NCI-H2107 treated with DMSO at 0.1 percent for 48 hours (cell line): ENCODE measurements around the gene AMPD3.
"Not testable (repeated sequence)": the region's sequence is repeated elsewhere in the genome, so short reads cannot be mapped to it uniquely, and the experiment has no call there.

Experiments
- DNase-seq: peaks from one replicate; lab custom pipeline; 2025; ENCODE audit not compliant: unreplicated experiment; lab: John Stamatoyannopoulos, UW

The AMPD3 gene

DNA sequence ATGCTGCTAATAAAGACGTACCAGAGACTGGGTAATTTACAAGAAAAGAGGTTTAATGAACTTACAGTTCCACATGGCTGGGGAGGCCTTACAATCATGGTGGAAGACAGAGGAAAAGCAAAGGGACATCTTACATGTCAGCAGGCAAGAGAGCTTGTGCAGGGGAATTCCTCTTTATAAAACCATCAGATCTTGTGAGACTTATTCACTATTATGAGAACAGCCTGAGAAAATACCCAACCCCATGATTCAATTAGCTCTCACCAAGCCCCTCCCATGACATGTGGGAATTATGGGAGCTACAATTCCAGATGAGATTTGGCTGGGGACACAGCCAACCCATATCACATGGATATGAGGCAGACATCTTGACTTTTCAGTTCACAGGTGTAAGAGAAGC is 18.4 kb upstream of the AMPD3 start:
- not testable (repeated sequence) for DNase-seq

DNA sequence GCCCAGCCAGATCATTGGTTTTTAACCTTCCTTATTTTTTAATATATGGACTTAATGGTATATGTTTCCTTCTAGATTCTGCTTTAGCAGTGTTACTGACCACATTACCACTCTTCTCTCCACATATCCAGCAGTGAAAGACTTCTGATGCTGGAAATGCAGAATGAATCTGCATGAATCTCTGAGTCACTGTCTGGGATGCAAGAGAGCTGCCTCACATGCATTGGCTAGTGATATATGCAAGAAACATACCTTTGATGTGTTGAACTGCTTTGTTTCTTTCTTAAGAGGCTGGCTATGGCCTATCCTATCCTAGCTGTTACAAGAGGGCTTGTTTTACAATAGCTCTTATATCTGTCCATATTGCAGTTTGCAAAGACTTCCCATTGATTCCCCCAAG is 16.6 kb upstream of the AMPD3 start:
- DNase-seq = no peak

DNA sequence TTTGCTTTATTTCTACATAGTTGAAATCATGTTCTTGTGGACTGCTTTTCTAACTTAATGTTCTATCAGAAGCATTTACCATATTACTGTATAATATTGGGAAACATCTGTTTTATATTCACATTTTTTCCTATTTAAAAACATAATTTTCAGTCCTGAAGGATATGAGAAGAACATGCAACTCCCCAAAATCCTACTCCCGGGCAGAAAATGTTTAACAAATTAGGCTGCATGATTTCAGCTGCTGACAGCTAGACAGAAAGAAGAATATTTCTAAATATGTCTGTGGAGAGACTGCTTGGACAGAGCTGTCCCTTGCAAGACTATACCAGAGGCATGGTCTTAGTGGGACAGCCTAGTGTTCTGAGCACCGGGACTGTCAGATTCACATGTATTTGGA is 15.7 kb upstream of the AMPD3 start:
- DNase-seq = no peak

DNA sequence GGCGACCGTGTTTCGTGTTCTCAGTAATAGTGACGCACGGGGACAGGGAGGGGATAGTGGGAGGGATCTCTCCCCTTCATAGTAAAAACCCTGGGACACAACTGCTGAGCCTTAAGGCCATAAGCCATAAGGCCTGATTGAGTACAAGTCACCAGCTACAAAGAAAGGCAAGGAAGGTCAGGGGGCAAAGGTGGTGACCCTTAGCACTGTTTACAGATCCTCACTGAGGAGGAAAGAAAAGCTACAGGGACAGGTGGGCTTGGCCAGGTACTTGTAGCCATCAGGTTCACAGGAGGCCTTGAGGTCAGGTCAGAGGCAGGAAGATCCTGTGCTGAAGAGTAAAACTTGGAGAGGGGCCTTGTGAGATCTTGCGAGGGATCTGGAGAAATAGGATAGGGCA is 15.1 kb upstream of the AMPD3 start:
- no peak for DNase-seq

GRCh38 chr11:10440401-10440800 is 14.7 kb upstream of the AMPD3 start:
- DNase-seq = no peak

GRCh38 chr11:10441091-10441490 is 14.0 kb upstream of the AMPD3 start:
- DNase-seq = no peak

GRCh38 chr11:10441652-10442503 is 13.2 kb upstream of the AMPD3 start:
- no peak for DNase-seq

DNA sequence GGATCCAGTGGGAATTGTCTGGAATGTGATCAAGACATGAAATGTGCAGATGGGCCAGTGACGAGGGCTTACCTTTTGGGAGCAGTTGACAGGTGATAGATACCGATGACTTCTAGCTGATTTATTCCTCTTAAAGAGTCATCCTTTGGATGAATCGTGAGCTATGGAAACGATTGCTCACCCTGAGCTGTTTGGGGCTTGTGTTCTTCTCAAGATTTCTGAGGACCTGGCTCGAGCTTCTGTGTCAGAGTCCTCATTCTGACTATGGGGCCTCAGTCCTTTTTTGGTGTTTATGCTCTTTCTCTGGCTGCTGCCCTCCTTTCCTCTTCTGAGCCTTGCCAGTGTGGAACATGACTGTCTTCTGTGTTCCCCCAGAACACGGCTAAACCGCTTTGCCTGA is 11.9 kb upstream of the AMPD3 start:
- no peak for DNase-seq

GRCh38 chr11:10443721-10444235 is 11.3 kb upstream of the AMPD3 start:
- DNase-seq = no peak

DNA sequence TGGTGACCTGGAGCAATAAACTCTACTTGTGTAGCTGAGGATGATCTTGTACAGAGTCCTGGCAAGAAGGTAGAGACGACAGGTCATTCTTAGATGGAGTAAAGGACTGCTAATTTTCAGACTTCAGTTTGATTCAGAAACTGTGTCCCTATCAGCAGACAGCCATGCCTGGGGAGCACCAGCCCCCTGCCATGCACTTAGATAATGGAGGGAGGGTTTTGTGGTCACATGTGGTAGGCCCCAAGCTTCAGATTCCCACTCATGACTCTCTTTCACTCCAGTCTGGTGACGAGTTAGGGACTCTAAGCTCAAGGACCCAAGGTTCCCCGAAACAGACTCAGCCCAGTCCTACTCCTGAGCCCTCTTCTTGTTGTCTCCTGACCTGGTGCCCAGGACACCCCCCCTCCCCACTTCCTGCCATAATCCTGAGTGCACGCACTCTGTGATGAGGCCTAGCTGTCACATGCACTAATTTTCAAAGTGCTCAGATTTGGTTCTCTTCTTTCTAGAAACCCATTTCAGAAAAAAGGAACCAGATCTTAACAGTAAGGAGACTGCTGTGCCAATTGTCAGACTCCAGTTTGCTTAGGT is 10.2 kb upstream of the AMPD3 start:
- no peak for DNase-seq

DNA sequence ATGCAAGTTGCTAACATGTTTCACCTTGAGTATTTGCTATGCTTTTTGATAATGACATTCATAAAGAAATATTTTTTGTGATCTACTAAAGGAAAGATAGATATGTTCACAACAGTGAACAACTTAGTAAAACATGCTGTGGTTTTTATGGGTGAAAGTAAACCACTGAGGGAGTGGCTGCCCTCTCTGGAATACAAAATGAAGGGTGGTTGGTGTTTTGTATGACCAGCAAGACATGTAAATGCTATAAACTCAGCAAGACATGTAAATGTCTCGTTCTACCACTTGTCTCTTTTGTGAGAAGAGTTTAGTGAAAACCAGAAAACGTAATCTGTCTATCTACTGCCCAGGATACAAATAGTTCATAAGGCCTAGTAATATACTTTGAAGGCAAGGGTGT is 7.6 kb upstream of the AMPD3 start:
- no peak for DNase-seq

DNA sequence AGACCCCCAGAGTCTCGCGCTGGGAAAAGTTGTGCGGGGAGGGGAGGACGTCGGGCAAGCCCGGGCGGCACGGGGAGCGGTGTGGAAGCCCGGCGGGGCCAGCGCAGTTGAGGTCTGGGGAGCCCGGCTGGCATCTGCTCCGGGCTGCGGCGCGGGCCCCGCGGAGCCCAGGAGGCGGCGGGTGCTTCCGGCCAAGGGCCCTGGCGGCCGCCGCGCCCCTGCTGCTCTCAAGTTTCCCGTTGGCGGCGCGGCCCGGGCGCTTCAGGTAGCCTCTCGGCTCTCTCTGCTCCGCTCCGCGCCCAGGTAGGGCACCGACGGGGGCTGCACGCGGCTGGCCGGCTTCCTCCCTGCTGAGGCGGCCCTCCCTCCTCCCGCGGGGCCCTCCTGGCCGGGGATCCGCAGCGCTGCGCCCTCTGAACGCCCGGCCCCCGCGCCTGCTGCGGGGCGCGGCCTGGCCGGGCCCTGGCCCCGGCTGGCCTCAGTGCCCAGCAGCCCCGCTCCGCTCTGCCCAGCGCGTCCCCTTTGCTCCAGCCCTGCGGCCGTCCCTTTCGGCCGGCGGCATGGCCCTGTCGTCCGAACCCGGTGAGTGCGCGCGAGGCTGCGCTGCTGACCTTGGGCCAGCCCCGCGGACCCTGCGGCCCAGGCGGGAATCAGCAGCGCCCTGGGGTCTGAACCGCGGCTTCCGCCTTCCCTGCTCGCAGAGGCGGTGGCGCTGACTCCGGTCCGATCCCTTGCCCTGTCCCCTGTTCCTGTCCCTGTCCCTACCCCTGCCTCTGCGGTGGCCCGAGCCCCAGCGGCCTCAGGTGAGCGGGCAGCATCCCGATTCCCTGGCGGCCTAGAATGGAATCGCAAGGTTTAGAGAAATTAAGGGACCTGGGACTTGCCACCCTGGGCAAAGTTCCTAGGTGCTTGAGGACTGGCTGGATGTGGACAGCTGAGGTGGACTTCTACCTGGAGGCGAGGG is 4.3 kb upstream of the AMPD3 start:
- DNase-seq = peak; percentile 84

- peak; percentile 92 for DNase-seq
Measured at GRCh38 chr11:10451426-10452116, 3.5 kb upstream of the AMPD3 start.

DNA sequence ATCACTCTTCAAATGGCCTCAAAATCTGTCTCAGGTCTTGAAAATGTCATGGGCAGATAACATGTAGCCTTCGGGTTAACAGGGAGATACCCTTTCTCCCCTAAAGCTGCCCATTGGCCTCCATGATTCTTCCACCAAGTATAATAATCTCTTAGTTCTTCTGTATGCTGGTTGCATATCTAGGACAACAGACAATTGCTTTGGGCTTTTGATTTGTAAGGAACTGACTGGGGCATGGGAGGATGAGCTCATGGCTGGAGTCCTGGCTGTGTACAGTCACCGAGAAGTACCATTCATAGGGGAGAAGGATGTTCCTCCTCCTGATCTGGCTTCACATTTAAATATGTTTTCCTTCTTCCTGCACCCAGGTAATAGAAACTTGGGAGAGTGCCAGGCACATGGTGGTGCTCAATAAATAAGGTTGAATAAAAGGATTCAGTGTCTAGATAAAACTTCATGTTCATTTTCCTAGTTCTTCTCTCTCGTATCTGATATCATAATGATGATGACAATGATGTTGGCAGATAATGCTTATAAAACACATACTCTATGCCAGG is 2.8 kb upstream of the AMPD3 start:
- DNase-seq = no peak

DNA sequence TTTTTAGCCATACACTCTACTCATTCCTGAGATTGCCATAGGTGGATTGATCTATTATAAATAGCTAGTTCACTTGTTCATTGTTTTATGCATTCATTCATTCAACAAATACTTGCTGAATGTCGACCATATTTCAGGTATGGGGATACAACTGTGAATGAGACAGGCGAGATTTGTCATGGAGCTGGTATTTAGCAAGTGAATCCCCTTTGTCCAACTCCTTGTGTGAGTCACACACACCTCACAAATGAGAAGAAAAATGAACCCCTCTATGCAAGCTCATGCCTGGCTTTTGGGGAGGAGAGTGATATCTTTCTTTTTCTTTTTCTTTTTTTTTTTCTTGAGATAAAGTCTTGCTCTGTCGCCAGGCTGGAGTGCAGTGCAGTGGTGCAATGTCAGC is 1.8 kb upstream of the AMPD3 start:
- no peak for DNase-seq

- peak; percentile 82 for DNase-seq
Measured at GRCh38 chr11:10455637-10456487, 798 bp downstream of the AMPD3 start.

- DNase-seq = peak; percentile 59
Measured at GRCh38 chr11:10456519-10456918, 1.5 kb downstream of the AMPD3 start.

DNA sequence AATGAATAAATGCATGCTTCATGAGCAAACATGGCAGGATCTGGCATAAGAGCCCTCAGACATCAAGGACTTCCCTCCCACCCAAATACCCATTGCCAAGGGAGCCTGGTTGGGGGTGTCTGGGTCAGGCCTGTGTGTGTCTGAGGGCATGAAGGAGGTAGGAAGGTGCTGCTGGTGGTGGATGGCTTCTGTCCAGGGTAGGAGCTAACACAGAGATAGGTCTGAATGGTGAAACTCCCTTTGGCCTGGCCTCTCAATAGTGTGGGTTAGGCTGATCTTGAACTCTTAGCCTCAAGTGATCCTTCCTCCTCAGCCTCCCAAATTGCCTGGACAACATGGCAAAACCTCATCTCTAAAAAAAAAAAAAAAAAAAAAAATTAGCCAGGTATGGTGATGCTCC is 2.8 kb downstream of the AMPD3 start:
- DNase-seq = no peak
